Ammon's horn (tissue), 1 donor: ENCODE measurements around the gene RPL41.
"Not testable (repeated sequence)": the region's sequence is repeated elsewhere in the genome, so short reads cannot be mapped to it uniquely, and the experiment has no call there.

Experiments
- DNase-seq: peaks from one replicate; pipeline ENCODE4 v3.0.0-alpha.2; 2016; ENCODE audit warnings: low spot score

The RPL41 gene

DNA sequence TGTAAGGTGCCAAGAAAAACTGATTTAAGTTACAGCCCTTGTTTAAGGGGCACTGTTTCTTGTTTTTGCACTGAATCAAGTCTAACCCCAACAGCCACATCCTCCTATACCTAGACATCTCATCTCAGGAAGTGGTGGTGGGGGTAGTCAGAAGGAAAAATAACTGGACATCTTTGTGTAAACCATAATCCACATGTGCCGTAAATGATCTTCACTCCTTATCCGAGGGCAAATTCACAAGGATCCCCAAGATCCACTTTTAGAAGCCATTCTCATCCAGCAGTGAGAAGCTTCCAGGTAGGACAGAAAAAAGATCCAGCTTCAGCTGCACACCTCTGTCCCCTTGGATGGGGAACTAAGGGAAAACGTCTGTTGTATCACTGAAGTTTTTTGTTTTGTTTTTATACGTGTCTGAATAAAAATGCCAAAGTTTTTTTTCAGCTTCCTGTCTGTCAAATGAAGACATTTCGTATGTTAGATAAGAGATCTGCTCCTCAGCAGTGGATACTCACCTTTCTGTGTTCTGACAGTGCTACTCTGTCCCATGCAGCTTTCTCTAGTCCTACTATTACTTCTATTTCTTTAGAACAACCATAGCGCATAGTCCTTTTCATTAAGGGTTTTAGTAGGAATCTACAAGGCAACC is 13.2 kb upstream of the RPL41 start:
- no peak for DNase-seq

DNA sequence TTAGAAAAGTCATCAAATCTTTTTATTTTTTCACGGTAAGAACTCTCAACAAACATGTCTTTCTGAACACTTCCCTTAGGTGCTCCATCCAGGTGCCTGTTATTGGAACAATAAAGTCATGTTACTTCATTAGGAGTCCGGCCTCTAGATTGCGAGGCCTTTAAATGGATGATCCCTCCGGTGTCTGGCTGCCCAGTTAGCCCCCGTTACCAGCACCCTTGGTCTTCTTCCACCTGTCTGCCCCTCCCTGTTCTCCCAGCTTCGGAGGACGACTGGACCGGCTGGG is 12.7 kb upstream of the RPL41 start:
- no peak for DNase-seq

DNA sequence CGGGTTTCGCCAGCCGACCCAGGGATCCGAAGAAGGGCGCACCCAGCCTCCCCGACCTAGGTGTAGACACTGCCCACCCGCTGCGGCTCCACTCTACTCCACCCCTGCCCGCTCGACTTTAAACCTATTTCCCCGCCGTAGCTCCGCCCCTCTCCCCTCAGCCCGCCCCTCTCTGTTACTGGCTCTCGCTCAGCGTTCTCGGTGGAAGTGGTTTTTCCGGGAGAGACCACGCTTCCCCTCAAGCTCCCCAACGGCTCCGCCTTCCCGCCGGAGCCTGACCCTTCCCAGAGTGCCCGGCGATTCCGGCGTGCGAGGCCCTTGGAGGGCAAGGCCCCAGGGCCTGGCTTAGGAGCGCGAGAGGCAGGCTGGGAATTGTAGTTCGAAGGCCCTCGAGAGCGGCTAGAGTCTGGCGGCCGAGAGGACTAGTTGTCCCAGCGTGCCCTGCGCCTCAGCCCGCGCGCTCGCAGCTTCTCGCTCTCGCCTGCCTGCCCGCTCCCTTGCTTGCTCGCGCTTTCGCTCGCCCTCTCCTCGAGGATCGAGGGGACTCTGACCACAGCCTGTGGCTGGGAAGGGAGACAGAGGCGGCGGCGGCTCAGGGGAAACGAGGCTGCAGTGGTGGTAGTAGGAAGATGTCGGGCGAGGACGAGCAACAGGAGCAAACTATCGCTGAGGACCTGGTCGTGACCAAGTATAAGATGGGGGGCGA is 12.2 kb upstream of the RPL41 start, which contains the start of gene PA2G4:
Gene PA2G4 (plus strand): TSS at position 451 of the 706 bp plus-strand sequence. CDS start 179 bp downstream, at position 630.
- peak; percentile 99 for DNase-seq

DNA sequence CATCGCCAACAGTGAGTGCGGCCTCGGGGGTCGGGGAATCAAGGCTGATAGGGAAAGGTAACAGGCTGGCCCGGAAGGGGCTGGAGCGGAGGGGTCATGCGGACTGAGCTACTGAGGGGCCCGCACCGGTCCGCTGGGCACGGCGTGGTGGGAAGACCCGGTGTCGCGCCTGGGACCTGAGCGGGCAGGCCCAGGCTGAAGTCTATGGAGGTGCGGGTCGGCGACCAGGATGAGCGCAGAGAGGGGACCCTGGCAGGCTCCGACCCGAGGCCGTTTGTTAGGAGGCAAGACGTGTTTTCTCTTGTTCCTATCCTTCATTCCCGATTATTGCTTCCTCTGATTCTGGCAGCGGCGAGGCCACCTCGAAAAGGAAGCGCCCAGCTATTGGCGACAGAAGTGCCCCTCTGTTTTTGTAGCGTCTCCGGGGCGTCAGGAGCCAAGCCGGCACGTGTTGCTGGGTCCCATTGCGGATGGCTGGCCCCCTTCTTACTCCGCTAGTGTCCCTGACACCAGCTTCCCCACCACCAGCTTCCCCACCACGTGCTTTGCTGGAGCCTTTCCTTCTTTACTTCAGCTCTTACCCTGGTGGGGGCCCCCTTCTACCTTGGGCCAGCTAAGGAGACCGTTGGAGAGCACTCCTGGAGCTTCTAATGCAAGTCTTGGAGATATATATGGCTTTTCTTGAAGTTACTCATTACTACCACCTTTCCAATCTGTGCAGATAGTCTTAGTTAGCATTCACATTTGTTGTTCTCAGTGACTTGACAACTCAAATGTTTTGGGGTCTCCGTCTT is 11.4 kb upstream of the RPL41 start:
- no peak for DNase-seq

DNA sequence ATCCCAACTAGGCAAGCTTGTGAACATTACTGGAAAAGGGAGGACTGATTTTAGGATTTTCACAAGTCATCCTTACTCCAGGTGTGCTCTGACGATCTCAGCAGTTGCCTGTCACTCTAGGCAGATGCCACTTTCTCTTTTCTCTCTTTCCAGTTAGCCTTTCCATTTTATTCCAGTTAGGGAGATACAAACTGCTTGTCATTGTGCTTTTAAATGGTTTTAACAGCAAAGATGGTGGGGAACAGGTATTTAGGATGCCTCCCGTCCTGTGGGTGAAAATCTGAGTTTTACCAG is 10.9 kb upstream of the RPL41 start:
- DNase-seq: no peak

DNA sequence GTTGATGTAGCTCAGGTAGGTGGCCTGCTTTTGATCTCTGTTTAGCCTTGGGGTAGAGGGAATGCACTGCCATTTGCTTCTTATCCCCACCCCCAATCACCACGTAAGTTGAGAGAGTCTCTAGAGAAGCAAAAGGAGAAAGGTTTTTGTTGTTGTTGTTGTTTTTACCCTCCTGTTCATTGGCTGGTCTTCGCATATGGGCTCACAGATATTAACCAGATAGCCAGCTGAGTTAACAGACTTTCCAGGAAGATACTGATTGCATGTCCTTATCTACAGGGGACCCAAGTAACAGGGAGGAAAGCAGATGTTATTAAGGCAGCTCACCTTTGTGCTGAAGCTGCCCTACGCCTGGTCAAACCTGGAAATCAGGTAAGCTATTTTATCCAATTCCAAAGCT is 9.2 kb upstream of the RPL41 start:
- DNase-seq: no peak

DNA sequence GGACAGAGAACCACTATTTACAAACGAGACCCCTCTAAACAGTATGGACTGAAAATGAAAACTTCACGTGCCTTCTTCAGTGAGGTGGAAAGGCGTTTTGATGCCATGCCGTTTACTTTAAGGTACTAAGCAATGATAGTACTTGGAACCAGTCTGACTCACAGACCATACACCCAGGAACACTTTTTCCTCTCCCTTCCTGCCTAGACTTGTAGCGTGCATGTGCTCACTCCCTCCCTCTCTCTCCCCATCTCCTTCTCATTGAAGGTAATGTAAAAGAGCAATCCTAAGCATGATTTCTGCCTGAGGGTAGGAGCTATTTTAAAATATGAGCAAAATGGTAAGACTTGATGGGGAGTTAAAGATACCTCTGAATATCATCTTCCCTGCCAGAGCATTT is 5.9 kb upstream of the RPL41 start:
- DNase-seq: no peak

DNA sequence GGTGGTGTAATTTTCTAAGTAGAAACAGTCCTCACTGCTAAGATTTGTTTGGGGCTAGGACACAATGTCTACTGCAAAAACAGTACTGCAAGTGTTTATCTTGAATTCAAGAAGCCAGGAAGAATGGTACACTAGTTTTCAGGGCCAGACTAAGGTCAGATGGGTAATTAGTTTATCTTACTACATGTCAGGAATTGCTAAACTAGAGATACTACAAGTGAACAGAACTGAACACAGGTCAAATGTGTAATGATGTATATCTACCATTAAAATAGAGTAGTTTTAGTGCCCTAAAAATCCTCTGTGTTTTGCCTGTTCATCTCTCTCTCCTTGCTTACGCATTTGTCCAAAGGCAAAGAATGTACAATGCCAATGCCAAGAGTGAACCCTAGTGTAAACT is 2.3 kb upstream of the RPL41 start:
- no peak for DNase-seq

DNA sequence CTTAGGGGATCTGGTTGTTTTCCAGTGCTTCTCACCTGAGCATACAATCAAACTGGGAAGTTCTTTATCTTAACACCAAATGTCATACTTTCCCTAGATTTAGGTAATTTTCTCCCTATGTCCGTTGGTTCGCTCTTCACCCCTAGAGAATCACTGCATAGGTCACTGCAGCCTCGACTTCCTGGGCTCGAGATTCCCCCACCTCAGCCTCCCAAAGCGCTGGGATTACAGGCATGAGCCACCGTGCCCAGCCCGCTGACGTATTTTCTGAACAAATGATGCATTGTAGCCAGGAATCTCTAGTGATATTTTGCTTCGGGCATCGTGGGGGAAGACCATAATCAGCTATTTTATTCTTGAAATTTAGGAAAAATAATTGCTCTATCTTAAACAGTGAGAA is 1.1 kb upstream of the RPL41 start:
- DNase-seq: no peak

DNA sequence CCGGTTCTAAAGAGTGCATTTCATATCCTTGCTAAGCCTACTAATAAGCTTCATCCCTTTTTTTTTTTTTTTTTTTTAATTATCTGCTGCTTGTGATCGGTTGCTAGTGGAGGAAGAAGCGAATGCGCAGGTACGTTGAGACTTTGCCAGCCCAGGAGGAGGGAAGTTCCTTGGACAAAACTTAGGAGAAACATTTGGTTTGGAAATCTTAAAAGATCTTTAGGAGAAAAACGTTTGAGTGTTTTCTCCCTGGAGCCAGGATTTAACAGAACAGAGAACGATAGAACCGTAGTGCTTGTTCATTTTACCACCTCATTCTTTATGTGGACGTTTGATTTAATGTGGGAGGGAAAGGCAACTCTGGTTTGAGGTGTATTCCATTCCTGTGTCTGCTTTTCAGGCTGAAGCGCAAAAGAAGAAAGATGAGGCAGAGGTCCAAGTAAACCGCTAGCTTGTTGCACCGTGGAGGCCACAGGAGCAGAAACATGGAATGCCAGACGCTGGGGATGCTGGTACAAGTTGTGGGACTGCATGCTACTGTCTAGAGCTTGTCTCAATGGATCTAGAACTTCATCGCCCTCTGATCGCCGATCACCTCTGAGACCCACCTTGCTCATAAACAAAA is 761 bp downstream of the RPL41 start:
- DNase-seq: not testable (repeated sequence)

DNA sequence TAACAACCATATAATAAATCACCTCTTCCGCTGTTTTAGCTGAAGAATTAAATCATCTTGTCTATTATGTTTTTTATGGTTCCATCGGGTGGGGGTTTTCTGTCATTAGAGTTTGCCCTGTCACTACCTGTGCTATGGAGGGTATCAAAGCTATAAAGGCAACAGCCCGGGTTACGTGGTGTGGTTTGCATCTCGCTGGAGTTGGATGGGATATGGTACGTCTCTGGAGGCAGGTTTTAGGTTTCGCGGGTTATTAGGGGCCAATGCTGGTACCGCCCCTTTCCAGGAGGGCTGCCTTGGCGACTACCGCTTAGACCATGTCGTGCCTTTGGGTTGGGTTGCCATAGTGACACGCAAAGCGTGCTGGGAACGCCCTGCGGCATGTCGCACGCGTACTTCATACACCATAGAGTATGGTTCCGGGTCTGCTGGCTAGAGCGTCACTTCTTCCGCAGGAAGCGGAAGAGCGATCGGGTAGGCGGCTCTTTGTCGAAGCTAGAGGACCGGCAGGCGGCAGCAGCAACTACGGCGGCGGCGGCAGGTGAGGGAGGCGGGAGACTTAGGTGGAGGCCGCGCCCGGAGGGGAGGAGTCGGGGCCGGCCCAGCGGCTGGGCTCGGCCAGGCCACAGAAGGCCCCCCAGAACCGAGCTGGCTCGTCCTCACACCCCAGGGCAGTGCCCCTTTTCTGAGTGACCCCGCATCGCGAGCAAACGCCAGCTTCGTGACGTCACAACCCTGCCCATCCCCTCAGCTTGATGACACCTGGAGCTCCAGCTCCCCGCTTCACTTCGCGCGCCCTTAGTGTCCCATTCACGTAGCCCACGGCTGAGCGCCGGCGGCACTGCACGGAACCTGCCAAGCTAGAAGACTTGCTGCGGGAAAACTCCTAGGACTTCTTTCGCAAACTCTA is 1.6 kb downstream of the RPL41 start, which contains the start of gene ZC3H10:
Gene ZC3H10 (plus strand): TSS at position 489 of the 910 bp plus-strand sequence. CDS start 2,297 bp downstream, outside the sequence.
- DNase-seq: peak; percentile 98

DNA sequence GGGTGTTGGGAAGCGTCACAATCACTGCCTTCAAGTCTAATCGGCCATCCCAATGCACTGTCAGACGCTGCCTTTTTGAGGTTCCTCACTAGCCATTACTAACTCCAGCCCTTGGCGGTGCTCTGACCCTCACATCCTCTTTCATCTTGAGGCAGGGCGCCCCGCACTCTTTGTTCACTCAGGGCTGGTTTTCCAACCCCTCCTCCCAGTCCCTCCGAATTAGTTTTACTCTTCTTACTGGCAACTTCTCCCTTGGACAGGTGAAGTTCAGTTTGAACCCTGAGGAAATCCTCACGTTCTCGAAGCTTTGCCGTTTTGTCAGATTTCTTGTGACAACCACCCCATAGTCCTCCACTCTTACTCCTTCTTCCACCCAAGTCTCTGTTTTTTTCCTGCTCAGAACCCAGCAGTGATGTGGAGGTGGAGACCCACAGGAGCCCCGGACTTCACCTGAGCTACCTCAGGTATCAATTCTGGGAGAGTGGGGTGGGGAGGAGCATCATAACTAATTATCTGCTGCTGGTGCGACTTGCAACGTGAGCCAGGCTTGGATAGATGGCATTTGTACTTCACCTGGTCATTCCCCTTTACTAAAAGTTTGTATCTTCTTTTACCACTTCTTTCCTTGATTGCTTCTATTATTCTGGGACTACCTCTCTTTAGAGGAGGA is 2.4 kb downstream of the RPL41 start:
- DNase-seq: no peak

DNA sequence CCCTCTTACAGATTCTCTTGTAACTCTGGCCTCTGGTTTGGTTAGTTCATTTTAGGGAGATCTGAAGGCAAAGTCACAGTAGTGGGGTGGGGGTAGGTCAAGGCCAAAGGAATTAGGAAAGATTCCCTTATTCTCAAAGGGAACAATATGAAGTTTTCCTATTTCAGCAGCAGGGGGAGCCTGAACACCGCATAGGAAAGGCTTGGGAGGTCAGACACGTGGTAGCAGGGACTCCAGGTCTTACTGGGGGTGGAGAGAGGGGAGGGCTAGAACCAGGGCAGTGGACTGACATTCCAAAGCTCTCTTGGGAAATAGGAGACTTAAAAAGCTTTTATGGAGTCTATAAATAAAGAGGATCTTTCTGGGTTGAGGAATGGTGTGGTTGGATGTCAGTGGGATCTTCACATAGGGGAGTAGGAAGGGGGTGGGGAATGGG is 2.9 kb downstream of the RPL41 start:
- DNase-seq: peak; percentile 85

DNA sequence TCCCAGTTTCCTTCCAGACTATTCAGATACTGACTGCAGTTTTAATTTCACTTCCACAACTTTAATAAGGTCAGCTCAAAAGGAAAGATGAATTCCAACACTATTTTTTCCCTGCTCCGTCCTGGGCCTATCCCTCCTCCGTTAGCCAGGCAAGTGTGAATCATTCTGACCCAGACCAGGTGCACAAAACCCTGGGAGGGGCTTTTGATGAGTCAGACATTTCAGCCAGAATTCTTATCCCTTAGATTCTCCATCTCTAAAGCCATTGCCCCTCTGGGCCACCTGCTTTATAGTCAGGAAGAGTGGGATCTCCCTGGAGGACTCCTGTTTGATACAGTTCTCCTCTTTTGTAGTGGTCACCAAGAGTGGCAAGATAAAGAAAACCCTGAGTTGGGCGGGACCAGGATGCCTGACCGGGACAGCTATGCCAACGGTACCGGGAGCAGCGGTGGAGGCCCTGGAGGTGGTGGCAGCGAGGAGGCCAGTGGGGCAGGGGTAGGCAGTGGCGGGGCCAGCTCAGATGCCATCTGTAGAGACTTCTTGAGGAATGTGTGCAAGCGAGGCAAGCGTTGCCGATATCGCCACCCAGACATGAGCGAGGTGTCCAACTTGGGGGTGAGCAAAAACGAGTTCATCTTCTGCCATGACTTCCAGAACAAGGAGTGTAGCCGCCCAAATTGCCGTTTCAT is 3.9 kb downstream of the RPL41 start:
- DNase-seq: no peak

DNA sequence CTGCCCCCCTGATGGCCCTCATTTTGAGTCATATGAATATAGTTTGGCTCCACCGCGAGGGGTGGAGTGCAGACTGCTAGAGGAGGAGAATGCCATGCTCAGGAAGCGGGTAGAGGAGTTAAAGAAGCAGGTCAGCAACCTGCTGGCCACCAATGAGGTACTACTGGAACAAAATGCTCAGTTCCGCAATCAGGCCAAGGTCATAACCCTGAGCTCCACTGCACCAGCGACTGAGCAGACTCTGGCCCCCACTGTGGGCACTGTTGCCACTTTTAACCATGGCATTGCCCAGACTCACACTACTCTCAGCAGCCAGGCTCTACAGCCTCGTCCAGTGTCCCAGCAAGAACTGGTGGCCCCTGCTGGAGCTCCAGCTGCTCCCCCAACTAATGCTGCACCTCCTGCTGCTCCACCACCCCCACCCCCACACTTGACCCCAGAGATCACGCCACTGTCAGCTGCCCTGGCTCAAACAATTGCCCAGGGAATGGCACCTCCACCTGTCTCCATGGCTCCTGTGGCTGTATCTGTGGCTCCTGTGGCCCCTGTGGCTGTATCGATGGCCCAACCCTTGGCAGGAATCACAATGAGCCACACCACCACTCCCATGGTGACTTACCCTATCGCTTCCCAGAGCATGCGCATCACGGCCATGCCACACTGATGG is 4.9 kb downstream of the RPL41 start:
- no peak for DNase-seq

DNA sequence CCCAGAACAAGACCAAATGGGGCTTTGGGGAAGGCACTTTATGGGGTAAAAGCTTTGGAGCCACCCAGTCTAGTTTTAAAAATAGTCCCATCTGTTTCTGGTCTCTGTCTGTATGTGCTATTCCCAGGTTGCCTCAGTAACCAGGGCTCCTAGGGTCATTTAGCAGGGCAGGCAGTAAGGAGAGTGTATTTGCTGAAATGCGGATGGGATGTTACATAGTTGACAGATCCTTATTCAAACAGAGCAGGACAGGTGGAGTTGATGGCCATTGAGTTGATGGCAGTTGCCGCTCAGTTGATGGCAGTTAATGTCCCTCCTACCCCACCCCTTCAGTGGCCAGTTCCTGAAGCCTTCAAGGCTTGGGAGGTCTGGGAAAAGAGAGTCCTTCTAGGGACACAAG is 6.2 kb downstream of the RPL41 start:
- DNase-seq: no peak

DNA sequence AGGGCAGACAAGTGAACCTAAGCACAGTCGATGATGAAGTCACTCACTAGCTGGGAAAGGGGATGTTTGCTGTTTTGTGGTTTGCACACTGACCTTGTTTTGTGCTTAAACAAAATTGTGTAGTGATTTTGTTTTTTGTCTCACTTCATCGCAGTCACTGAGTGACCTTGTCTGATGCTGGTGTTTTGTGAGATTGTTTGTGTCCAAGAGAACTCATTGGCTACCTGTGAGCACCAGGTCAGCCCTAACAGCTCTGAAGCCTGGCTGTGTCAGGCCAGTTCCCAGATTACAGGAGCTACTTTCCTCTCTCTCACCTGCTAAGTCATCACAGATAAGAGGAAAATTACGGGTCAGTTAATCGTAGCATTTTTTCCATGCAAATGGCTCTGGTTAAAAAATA is 7.7 kb downstream of the RPL41 start:
- no peak for DNase-seq

DNA sequence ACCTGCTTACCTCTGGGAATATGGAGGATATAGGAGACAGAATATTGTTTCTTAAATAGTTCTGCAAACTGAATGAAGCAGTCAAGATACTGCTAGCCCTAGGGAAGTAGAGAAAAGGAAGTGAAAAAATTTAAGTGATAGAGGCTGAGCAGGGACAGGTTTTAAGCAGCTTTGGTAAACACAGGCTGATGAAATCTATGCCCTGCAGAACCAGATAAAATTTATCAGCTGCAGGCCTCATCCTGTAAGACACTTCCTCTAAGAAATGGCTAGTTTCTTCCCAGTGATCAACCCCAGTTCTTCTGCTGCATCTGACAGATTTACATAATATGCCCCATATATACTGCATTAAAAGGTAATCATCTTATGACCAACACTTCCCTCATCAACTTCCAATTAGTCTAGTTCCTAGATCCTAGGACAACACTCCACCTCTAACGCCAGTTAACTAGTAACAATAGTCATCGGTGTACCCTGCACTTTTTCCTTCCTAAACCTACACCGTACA is 10.4 kb downstream of the RPL41 start:
- DNase-seq: no peak

DNA sequence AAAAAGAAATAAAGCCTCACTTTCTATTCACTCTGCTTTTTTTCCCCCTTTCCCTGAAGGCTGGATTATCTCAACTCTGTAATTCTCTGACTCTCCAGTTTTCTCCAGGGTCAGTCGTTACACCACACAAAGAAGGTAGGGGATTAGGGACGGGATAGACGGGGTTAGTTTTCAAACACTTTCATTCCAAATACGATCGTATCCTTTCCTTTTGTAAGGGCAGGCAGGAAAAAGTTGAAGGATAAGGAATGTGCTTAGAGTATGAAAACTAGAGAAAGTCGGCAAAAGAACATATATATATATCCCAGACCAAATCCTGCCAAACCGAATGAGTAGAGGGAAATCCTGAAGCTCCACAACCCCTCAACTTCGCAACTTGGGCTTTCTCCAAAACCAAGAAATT is 11.1 kb downstream of the RPL41 start:
- DNase-seq: no peak
